K562 (cell line): ENCODE results near the gene ZDHHC11. TPM values are rescaled to one million over a fixed set of nuclear protein-coding genes. Genes with fewer than 3 reads are reported as not detected.
A peak's percentile ranks its signal among the peaks of the same experiment; 100 is the strongest.

Experiments
- ATAC-seq: fragments of 200-7000 bp; cut with Tn5 transposase; 3 replicates; pipeline ENCODE4 v1.9.1; 2020; ENCODE audit warnings: moderate library complexity
- BruUV-seq: library from RNA; stranded (reverse); fragments of 400-500 nt; replicated peaks from 2 replicates; lab custom pipeline; 2021; lab: Mats Ljungman, UMichigan
- CTCF ChIA-PET: fragments of 300-600 bp; formaldehyde crosslinking; extraction: SDS; loops from one replicate; lab custom pipeline; 2021; ENCODE audit warnings: low intra/inter-chr PET ratio; lab: Yijun Ruan, JAX
- POLR2A ChIA-PET: fragments of 300-600, 350-650 bp; sonication (Branson Sonifier 250); formaldehyde crosslinking; extraction: SDS; loops from one replicate; lab custom pipeline; 2021; ENCODE audit warnings: antibody characterized with exemption, inconsistent platforms; lab: Yijun Ruan, JAX
- DNase-seq, 4 experiments: peaks; one replicate each; pipeline versions ENCODE4 v3.0.0 to v3.0.0-alpha.2; 2011 to 2018; ENCODE audit warnings: low spot score in 3 of 4, mixed read lengths in 3 of 4; ENCODE audit errors: extremely low read depth in 1 of 4
- FAIRE-seq: peaks from 2 replicates; lab custom pipeline; 2011; peaks lifted over from hg19 to GRCh38; lab: Jason Lieb, UNC
- H2AFZ ChIP-seq: 2 replicates; pipeline ENCODE4 v1.6.0; 2011; ENCODE audit warnings: low read depth, low read length, control low read depth, inconsistent platforms
- H3K27ac ChIP-seq: fragments of 200-600 bp; 3 replicates; pipeline ENCODE4 v1.8.0; 2011; ENCODE audit warnings: low read depth, mild to moderate bottlenecking, control low read depth, inconsistent platforms, low read length, moderate library complexity, mixed read lengths; ENCODE audit errors: extremely low read depth
- H3K27me3 ChIP-seq, 2 experiments: fragments of 300-600 bp in 1 of 2; 2 replicates in 1 of 2; 3 replicates in 1 of 2; pipeline versions ENCODE4 v1.6.0 to v1.8.0; 2011; ENCODE audit warnings: inconsistent platforms in 2 of 2, low read length in 2 of 2, mild to moderate bottlenecking in 1 of 2, mixed read lengths in 1 of 2, moderate library complexity in 1 of 2; ENCODE audit not compliant: control insufficient read depth in 2 of 2, insufficient read depth in 2 of 2
- H3K36me3 ChIP-seq: fragments of 300-600 bp; 3 replicates; pipeline ENCODE4 v1.8.0; 2011; ENCODE audit warnings: mild to moderate bottlenecking, low read length, inconsistent platforms; ENCODE audit not compliant: control insufficient read depth, insufficient read depth
- H3K4me1 ChIP-seq, 2 experiments: fragments of 200-600 bp in 1 of 2; replicated peaks in 1 of 2; 2 replicates in 1 of 2; 3 replicates in 1 of 2; pipeline versions ENCODE4 v1.5.1 to v1.8.0; 2011; ENCODE audit warnings: inconsistent platforms in 2 of 2, low read length in 2 of 2, mild to moderate bottlenecking in 1 of 2, mixed read lengths in 1 of 2, moderate library complexity in 1 of 2; ENCODE audit not compliant: control insufficient read depth in 2 of 2, insufficient read depth in 2 of 2
- H3K4me2 ChIP-seq: 2 replicates; pipeline ENCODE4 v1.6.1; 2011; ENCODE audit warnings: low read length, control low read depth, inconsistent platforms, mixed read lengths; ENCODE audit not compliant: insufficient read depth
- H3K4me3 ChIP-seq: fragments of 200-600 bp; sonication (generic), shearing (Covaris generic); 2 replicates; pipeline ENCODE4 v1.5.1; 2016; ENCODE audit warnings: control low read depth, inconsistent platforms
- H3K79me2 ChIP-seq: fragments of 200-600 bp; 3 replicates; pipeline ENCODE4 v1.8.0; 2011; ENCODE audit warnings: low read length, inconsistent platforms; ENCODE audit not compliant: control insufficient read depth, insufficient read depth
- H3K9ac ChIP-seq, 2 experiments: 2 replicates each; pipeline versions ENCODE4 v1.6.0 to v1.6.1; 2011; ENCODE audit warnings: low read depth in 2 of 2, low read length in 2 of 2, control low read depth in 1 of 2, inconsistent platforms in 1 of 2, mild to moderate bottlenecking in 1 of 2, mixed read lengths in 1 of 2; ENCODE audit not compliant: insufficient read depth in 1 of 2
- H3K9me1 ChIP-seq: one replicate; pipeline ENCODE4 v1.6.0; 2011; ENCODE audit warnings: inconsistent platforms, mild to moderate bottlenecking, low read length, moderate library complexity; ENCODE audit not compliant: control insufficient read depth, insufficient read depth
- H3K9me3 ChIP-seq: replicated peaks from 2 replicates; pipeline ENCODE4 v1.5.1; 2011; ENCODE audit warnings: low read depth, low read length, inconsistent platforms; ENCODE audit not compliant: control insufficient read depth, insufficient read depth
- H4K20me1 ChIP-seq: replicated peaks from 2 replicates; pipeline ENCODE4 v1.6.1; 2011; ENCODE audit warnings: low read length, inconsistent platforms, mixed read lengths; ENCODE audit not compliant: control insufficient read depth, insufficient read depth
- CEBPZ ChIP-seq: fragments of 150-350 bp; IDR thresholded peaks from 2 replicates; pipeline ENCODE4 v1.6.1; 2014; ENCODE audit warnings: low read depth, mild to moderate bottlenecking, low read length, borderline replicate concordance
- CHD1 ChIP-seq: fragments of 200-600 bp; sonication (generic); IDR thresholded peaks from one replicate; pipeline ENCODE4 v1.6.1; 2012; ENCODE audit warnings: mild to moderate bottlenecking, moderate library complexity, low read length, inconsistent platforms
- CREM ChIP-seq: IDR thresholded peaks from 2 replicates; pipeline ENCODE4 v1.6.1; 2014; ENCODE audit warnings: antibody characterized with exemption, low read depth
- CTCF ChIP-seq, 3 experiments: IDR thresholded peaks in 2 of 3; conservative IDR thresholded peaks in 1 of 3; 2 replicates each; pipeline ENCODE4 v1.5.1; 2011 to 2012; ENCODE audit warnings: low read length in 3 of 3, mild to moderate bottlenecking in 3 of 3, control low read depth in 2 of 3, improper control_type of control experiment in 1 of 3, inconsistent platforms in 1 of 3, low read depth in 1 of 3, mixed read lengths in 1 of 3, moderate library complexity in 1 of 3; ENCODE audit not compliant: insufficient read depth in 2 of 3
- HMGN3 ChIP-seq: IDR thresholded peaks from 2 replicates; pipeline ENCODE4 v1.6.1; 2011; ENCODE audit warnings: borderline replicate concordance, low read depth, mild to moderate bottlenecking, mixed read lengths, low read length; ENCODE audit not compliant: insufficient read length; ENCODE audit errors: extremely low read depth
- HSF4 ChIP-seq: fragments of 250-450 bp; sonication (Bioruptor Pico); IDR thresholded peaks from 2 replicates; pipeline ENCODE4 v2.1.2; 2022; ENCODE audit warnings: mild to moderate bottlenecking, moderate library complexity, borderline replicate concordance
- NCOA1 ChIP-seq: fragments of 450-650 bp; IDR thresholded peaks from 2 replicates; pipeline ENCODE4 v1.6.1; 2016; ENCODE audit warnings: low read depth
- NR1H2 ChIP-seq: sonication (generic); formaldehyde crosslinking; IDR thresholded peaks from 2 replicates; pipeline ENCODE4 v1.4.0; 2020; ENCODE audit warnings: mild to moderate bottlenecking, missing genetic modification reagents
- ZBTB1 ChIP-seq: sonication (generic); formaldehyde crosslinking; IDR thresholded peaks from 2 replicates; pipeline ENCODE4 v1.8.1; 2023; ENCODE audit warnings: missing genetic modification reagents, low read depth, mild to moderate bottlenecking, borderline replicate concordance
- ZNF830 ChIP-seq: fragments of 250-450 bp; sonication (Bioruptor Pico); IDR thresholded peaks from 2 replicates; pipeline ENCODE4 v1.5.0; 2021; ENCODE audit warnings: mild to moderate bottlenecking
- WGBS: fragments of 100-300 bp; shearing (Covaris generic); methylation state at CpG from one replicate; pipeline ENCODE4 v1.1.6; 2016; ENCODE audit warnings: low coverage, mixed read lengths; ENCODE audit not compliant: insufficient coverage; ENCODE audit errors: missing lambda C conversion rate; 5-methylcytosine and 5-hydroxymethylcytosine counted together
- in situ Hi-C: fragments of 300-500 bp; cut with MboI; formaldehyde crosslinking; loops from 4 replicates; pipeline ENCODE4 v1.15.0; 2018; ENCODE audit warnings: inconsistent platforms, mixed read lengths
- intact Hi-C: fragments of 100-400 bp; cut with micrococcal nuclease; formaldehyde crosslinking; loops from 2 replicates; pipeline ENCODE4 v1.14.2; 2022
- polyA plus RNA-seq, 8 experiments: library from polyadenylated mRNA; depleted of rRNA in 4 of 8; stranded (reverse) in 5 of 8; unstranded in 3 of 8; fragments of >200 nt; fragmentation: Nextera tagmentation in 2 of 8; fragmentation: Illumina TruSeq in 1 of 8; extraction: Ambion mirVana in 2 of 8; extraction: Trizol in 1 of 8; gene quantifications; 2 replicates each; pipeline versions ENCODE4 v1.2.1 to v1.2.3, GENCODE V29; 2011 to 2014; ENCODE audit warnings: inconsistent platforms in 1 of 8, missing spikeins in 1 of 8
- total RNA-seq, 7 experiments: library from RNA; depleted of rRNA in 6 of 7; stranded (reverse); fragments of >200 nt in 6 of 7; fragmentation: Illumina TruSeq in 2 of 7; extraction: Trizol in 2 of 7; gene quantifications; 2 replicates each; pipeline versions ENCODE4 v1.2.1 to v1.2.3, GENCODE V29; 2011 to 2021; ENCODE audit warnings: low replicate concordance in 1 of 7

ZDHHC11 gene
- total and polyA plus RNA-seq, 9 of the 15 experiments (the other 6 are each of a cell fraction or from before 2014, with no cell fraction given) = 0.07 to 2.3 (median 0.52) TPM

GRCh38 chr5:882253-883183, 31.7 kb upstream of the ZDHHC11 start (continued):
- TF ChIP-seq CHD1 (no peak), ZBTB1 (CRISPR knock-in tag) (peak; percentile 95), HSF4 (CRISPR knock-in tag) (no peak), ZNF830 (CRISPR knock-in tag) (no peak)

- FAIRE-seq = no peak
- no peak for ATAC-seq
- DNase-seq = no peak
- Histone ChIP-seq H3K4me3 (no peak overlapping the region), H3K27me3 (no peaks in the 10 kb centered on the region), H3K27ac (no peak overlapping the region), H3K4me1 (peaks cover 0 to 22% of the 10 kb centered on the region in 2 experiments; a peak in 1 of 5 replicates), H3K4me2 (no peak overlapping the region), H3K79me2 (peaks cover 52% of the 10 kb centered on the region), H3K9me3 (no peaks in the 10 kb centered on the region), H4K20me1 (peaks cover 22% of the 10 kb centered on the region), H3K9me1 (no peaks in the 10 kb centered on the region), H3K36me3 (peaks cover 79% of the 10 kb centered on the region), H2AFZ (no peak overlapping the region), H3K9ac (peak overlapping the region in 1 of 2 experiments; percentile 39; a peak in 2 of 4 replicates)
- ChIA-PET CTCF (no interaction called here), POLR2A (interaction anchor here (0.8 kb wide), 1 partner anchor 11 kb away, joined by 4 read pairs; the partner anchor contains the start of genes BRD9 and TRIP13)
- BruUV-seq = no TSS peak
- 94% methylated on average over 12 of the region's 12 CpGs for WGBS
- intact Hi-C loops (no loop called here), in situ Hi-C loops (no loop called here)
- TF ChIP-seq NR1H2 (CRISPR knock-in tag) (no peak), HMGN3 (no peak), CREM (no peak), CEBPZ (no peak), CTCF (IDR thresholded peaks at IDR 0.05 in 2 of 3, conservative IDR thresholded peaks at IDR 0.05 in 1 of 3; ENCODE audit: insufficient read depth in 2 of 3, low read depth in 1 of 3, low read length in 3 of 3) (no peak), NCOA1 (no peak)
Observed at GRCh38 chr5:881551-881935, 30.8 kb upstream of the ZDHHC11 start.
